ENCODE results near the gene CTAGE9.
"Not testable (repeated sequence)": the region's sequence is repeated elsewhere in the genome, so short reads cannot be mapped to it uniquely, and the experiment has no call there.

The CTAGE9 gene

DNA sequence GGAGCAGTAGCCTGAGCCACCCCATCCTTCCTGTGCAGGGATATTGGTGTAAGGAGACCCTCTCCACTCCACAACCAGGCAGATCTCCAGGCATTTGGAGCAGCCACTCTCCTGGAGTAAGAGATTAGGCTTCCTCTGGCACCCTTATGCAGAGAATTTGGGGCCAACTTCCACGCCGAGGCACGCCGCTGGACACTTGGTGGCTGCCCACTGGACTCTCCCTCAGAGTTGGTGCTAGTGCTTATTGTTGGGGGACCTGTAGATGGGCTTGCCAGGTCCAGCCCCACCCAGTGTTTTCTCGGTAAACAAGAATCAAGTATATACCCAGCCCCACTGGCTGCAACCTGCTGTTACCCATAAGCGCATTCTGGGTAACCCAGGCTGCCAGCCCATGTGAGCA lies 4.8 kb upstream of the CTAGE9 start:
- H3K4me3 ChIP-seq (ENCODE audit: control insufficient read depth in 1 of 7, extremely low read depth in 1 of 7, insufficient read depth in 4 of 7, low read depth in 2 of 7, low read length in 6 of 7); H3K36me3 ChIP-seq (ENCODE audit: control insufficient read depth in 4 of 4, insufficient read depth in 4 of 4, low read length in 3 of 4); H3K9me3 ChIP-seq (ENCODE audit: control extremely low read depth in 1 of 5, control insufficient read depth in 4 of 5, insufficient read depth in 2 of 5, low read depth in 1 of 5, low read length in 4 of 5); DNase-seq; POLR2A ChIA-PET; H3K4me1 ChIP-seq (ENCODE audit: control extremely low read depth in 1 of 4, control insufficient read depth in 4 of 4, insufficient read depth in 4 of 4, low read length in 3 of 4); CTCF ChIA-PET; H3K27me3 ChIP-seq (replicated peaks in 2 of 5; ENCODE audit: control insufficient read depth in 4 of 5, insufficient read depth in 5 of 5, low read length in 4 of 5); H3K27ac ChIP-seq (ENCODE audit: insufficient read depth in 1 of 2, low read depth in 1 of 2, low read length in 2 of 2, poor library complexity in 1 of 2, severe bottlenecking in 2 of 2): not testable (repeated sequence)
- WGBS (ENCODE audit: insufficient coverage): no CpG with 5 or more reads among the region's 6 CpGs

DNA sequence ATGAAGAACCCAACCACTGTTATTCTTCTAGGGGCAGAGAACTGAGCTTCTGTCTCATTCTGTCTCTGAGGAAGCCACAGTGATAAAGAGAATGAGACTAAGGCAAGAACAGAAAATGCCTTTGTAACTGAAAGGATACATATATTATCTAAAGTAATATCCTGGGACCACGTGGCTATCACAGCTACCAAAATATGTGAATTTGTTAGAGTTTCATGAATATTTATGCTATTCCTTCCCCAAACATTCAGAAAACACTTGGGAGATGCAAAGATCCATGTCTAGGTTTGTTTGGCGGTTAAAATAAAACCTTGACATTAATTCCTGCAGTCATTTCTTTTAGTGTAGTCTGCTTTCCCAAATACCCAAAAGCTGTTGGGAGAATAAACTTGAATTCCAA lies 6.9 kb downstream of the CTAGE9 start:
- H3K9me3 ChIP-seq (ENCODE audit: control extremely low read depth in 1 of 5, control insufficient read depth in 4 of 5, insufficient read depth in 2 of 5, low read depth in 1 of 5, low read length in 4 of 5); H3K4me3 ChIP-seq (ENCODE audit: control insufficient read depth in 1 of 7, extremely low read depth in 1 of 7, insufficient read depth in 4 of 7, low read depth in 2 of 7, low read length in 6 of 7); DNase-seq; H3K36me3 ChIP-seq (ENCODE audit: control insufficient read depth in 4 of 4, insufficient read depth in 4 of 4, low read length in 3 of 4); POLR2A ChIA-PET; H3K27me3 ChIP-seq (replicated peaks in 2 of 5; ENCODE audit: control insufficient read depth in 4 of 5, insufficient read depth in 5 of 5, low read length in 4 of 5); H3K4me1 ChIP-seq (ENCODE audit: control extremely low read depth in 1 of 4, control insufficient read depth in 4 of 4, insufficient read depth in 4 of 4, low read length in 3 of 4); H3K27ac ChIP-seq (ENCODE audit: insufficient read depth in 1 of 2, low read depth in 1 of 2, low read length in 2 of 2, poor library complexity in 1 of 2, severe bottlenecking in 2 of 2); CTCF ChIA-PET: not testable (repeated sequence)
- WGBS (ENCODE audit: insufficient coverage): no CpG with 5 or more reads among the region's 2 CpGs

DNA sequence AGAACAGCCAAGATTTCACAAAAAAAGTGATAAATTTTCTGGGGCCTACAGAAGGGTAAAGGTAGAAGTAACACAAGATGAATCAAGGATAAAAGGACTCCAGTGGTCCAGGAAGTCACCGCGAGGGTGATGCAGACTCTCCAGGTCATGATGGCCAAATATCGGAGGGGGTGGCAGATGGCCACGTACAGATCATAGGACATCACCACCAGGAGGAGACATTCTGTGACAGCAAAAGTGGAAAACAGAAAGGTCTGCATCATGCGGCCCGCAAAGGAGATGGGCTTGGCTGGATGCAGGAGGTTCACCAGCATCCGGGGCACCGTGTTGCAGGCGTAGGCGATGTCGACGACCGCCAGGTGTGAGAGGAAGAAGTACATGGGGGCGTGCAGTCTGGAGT lies 10.0 kb downstream of the CTAGE9 start:
- no CpG with 5 or more reads among the region's 14 CpGs for WGBS (ENCODE audit: insufficient coverage)
- POLR2A ChIA-PET; H3K9me3 ChIP-seq (ENCODE audit: control extremely low read depth in 1 of 5, control insufficient read depth in 4 of 5, insufficient read depth in 2 of 5, low read depth in 1 of 5, low read length in 4 of 5); CTCF ChIA-PET; H3K4me3 ChIP-seq (ENCODE audit: control insufficient read depth in 1 of 7, extremely low read depth in 1 of 7, insufficient read depth in 4 of 7, low read depth in 2 of 7, low read length in 6 of 7); H3K27ac ChIP-seq (ENCODE audit: insufficient read depth in 1 of 2, low read depth in 1 of 2, low read length in 2 of 2, poor library complexity in 1 of 2, severe bottlenecking in 2 of 2); H3K36me3 ChIP-seq (ENCODE audit: control insufficient read depth in 4 of 4, insufficient read depth in 4 of 4, low read length in 3 of 4); DNase-seq; H3K4me1 ChIP-seq (ENCODE audit: control extremely low read depth in 1 of 4, control insufficient read depth in 4 of 4, insufficient read depth in 4 of 4, low read length in 3 of 4): not testable (repeated sequence)
- peaks cover 0 to 10% (median 2%) of the 10 kb centered on the region in 5 experiments for H3K27me3 ChIP-seq (replicated peaks in 2 of 5; ENCODE audit: control insufficient read depth in 4 of 5, insufficient read depth in 5 of 5, low read length in 4 of 5)

DNA sequence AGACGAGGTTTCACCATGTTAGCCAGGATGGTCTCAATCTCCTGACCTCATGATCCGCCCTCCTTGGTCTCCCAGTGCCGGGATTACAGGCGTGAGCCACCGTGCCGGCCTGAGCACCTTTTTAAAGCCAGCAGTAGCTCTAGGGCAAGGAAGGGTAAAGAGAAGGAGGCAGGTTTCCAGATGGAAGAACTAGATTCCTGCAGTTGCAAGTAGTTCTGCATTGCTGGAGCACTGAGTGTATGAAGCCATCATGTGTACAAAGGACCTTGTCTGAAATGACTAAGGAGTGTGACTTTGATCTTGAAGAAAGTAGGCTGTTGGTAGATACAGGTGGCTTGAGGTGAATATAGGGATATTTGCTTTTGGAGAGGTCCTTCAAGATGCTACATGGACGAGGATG lies 13.9 kb downstream of the CTAGE9 start:
- H3K4me3 ChIP-seq (ENCODE audit: control insufficient read depth in 1 of 7, extremely low read depth in 1 of 7, insufficient read depth in 4 of 7, low read depth in 2 of 7, low read length in 6 of 7): no peak overlapping the region
- H3K9me3 ChIP-seq (ENCODE audit: control extremely low read depth in 1 of 5, control insufficient read depth in 4 of 5, insufficient read depth in 2 of 5, low read depth in 1 of 5, low read length in 4 of 5): no peaks in the 10 kb centered on the region
- H3K36me3 ChIP-seq (ENCODE audit: control insufficient read depth in 4 of 4, insufficient read depth in 4 of 4, low read length in 3 of 4): no peaks in the 10 kb centered on the region
- no peak overlapping the region for H3K27ac ChIP-seq (ENCODE audit: insufficient read depth in 1 of 2, low read depth in 1 of 2, low read length in 2 of 2, poor library complexity in 1 of 2, severe bottlenecking in 2 of 2)
- ChIA-PET CTCF (interaction anchor here (0.8 kb wide), 1 partner anchor 27 kb away, joined by 5 read pairs; no protein-coding TSS in a partner anchor), POLR2A (no interaction called here)
- DNase-seq: no peak
- no peaks in the 10 kb centered on the region for H3K4me1 ChIP-seq (ENCODE audit: control extremely low read depth in 1 of 4, control insufficient read depth in 4 of 4, insufficient read depth in 4 of 4, low read length in 3 of 4)
- 96% methylated on average over 7 of the region's 7 CpGs for WGBS (ENCODE audit: insufficient coverage)
- peaks cover 0 to 14% (median 2%) of the 10 kb centered on the region in 5 experiments for H3K27me3 ChIP-seq (replicated peaks in 2 of 5; ENCODE audit: control insufficient read depth in 4 of 5, insufficient read depth in 5 of 5, low read length in 4 of 5)

DNA sequence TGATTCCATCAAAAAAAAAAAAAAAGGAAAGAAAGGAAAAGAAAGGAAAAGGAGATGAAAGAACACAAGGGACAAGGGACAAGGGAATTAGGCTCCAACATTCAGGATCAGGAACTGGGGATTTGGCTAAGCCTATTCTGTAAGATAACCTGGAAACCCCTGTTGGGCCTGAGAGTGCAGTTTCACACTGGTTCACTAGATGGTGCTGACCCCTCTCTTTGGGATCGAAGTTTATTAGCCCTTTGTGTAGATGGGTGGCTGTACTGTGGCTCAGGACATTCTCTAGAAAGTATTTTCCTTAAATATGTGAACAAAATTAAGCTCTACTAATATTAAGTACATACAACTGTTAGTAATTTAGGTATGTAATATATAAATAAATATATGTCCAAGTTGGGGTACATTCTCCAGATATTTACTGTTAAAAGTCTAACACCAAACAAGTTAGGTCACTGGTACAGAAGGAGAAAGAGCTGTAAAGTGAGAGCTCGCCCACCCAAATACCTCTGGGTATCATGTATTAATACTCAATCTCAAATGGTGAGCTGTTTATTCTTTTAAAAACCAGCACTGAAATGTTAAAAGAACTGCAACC lies 15.9 kb downstream of the CTAGE9 start:
- ChIA-PET CTCF (interaction anchor here (0.6 to 2.2 kb wide), 14 partner anchors 20 to 604 kb away, joined by 3 to 7 read pairs (median 3); no protein-coding TSS in a partner anchor), POLR2A (no interaction called here)
- peaks cover 0 to 1% (median 0%) of the 10 kb centered on the region in 4 experiments for H3K4me1 ChIP-seq (ENCODE audit: control extremely low read depth in 1 of 4, control insufficient read depth in 4 of 4, insufficient read depth in 4 of 4, low read length in 3 of 4)
- peak; percentile 34 to 69 (median 57) for DNase-seq
- H3K27ac ChIP-seq (ENCODE audit: insufficient read depth in 1 of 2, low read depth in 1 of 2, low read length in 2 of 2, poor library complexity in 1 of 2, severe bottlenecking in 2 of 2): no peak overlapping the region
- H3K9me3 ChIP-seq (ENCODE audit: control extremely low read depth in 1 of 5, control insufficient read depth in 4 of 5, insufficient read depth in 2 of 5, low read depth in 1 of 5, low read length in 4 of 5): no peaks in the 10 kb centered on the region
- no peak overlapping the region for H3K4me3 ChIP-seq (ENCODE audit: control insufficient read depth in 1 of 7, extremely low read depth in 1 of 7, insufficient read depth in 4 of 7, low read depth in 2 of 7, low read length in 6 of 7)
- H3K27me3 ChIP-seq (replicated peaks in 2 of 5; ENCODE audit: control insufficient read depth in 4 of 5, insufficient read depth in 5 of 5, low read length in 4 of 5): peaks cover 0 to 14% (median 4%) of the 10 kb centered on the region in 5 experiments
- H3K36me3 ChIP-seq (ENCODE audit: control insufficient read depth in 4 of 4, insufficient read depth in 4 of 4, low read length in 3 of 4): no peaks in the 10 kb centered on the region
- WGBS (ENCODE audit: insufficient coverage): no CpG with 5 or more reads among the region's 2 CpGs

DNA sequence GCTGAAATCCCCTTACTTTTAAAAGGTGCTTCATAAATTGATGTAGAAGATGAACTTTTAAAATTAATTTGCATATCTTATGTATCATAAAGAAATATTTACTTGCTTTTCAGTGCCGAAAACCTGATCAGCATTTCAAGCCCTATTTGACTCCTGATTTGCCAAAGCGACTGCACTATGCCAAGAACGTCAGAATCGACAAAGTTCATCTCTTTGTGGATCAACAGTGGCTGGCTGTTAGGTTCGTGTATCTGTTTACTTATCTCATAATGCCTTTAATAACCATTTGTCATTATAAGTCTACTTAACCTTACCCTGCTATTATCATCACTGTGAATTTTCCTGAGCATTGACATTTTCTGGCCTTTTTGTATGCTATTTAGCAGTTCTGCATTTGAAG lies 17.4 kb downstream of the CTAGE9 start:
- POLR2A ChIA-PET: no interaction called here
- Histone ChIP-seq H3K4me3 (ENCODE audit: control insufficient read depth in 1 of 7, extremely low read depth in 1 of 7, insufficient read depth in 4 of 7, low read depth in 2 of 7, low read length in 6 of 7) (no peak overlapping the region), H3K36me3 (ENCODE audit: control insufficient read depth in 4 of 4, insufficient read depth in 4 of 4, low read length in 3 of 4) (no peaks in the 10 kb centered on the region), H3K27me3 (replicated peaks in 2 of 5; ENCODE audit: control insufficient read depth in 4 of 5, insufficient read depth in 5 of 5, low read length in 4 of 5) (peaks cover 0 to 14% (median 4%) of the 10 kb centered on the region in 5 experiments), H3K9me3 (ENCODE audit: control extremely low read depth in 1 of 5, control insufficient read depth in 4 of 5, insufficient read depth in 2 of 5, low read depth in 1 of 5, low read length in 4 of 5) (no peaks in the 10 kb centered on the region), H3K27ac (ENCODE audit: insufficient read depth in 1 of 2, low read depth in 1 of 2, low read length in 2 of 2, poor library complexity in 1 of 2, severe bottlenecking in 2 of 2) (no peak overlapping the region), H3K4me1 (ENCODE audit: control extremely low read depth in 1 of 4, control insufficient read depth in 4 of 4, insufficient read depth in 4 of 4, low read length in 3 of 4) (peaks cover 0 to 2% (median 0%) of the 10 kb centered on the region in 4 experiments)
- CTCF ChIA-PET: interaction anchor here (1.2 kb wide), 1 partner anchor 200 kb away, joined by 3 read pairs; no protein-coding TSS in a partner anchor
- DNase-seq: no peak
- WGBS (ENCODE audit: insufficient coverage): 100% methylated on average over 4 of the region's 5 CpGs

DNA sequence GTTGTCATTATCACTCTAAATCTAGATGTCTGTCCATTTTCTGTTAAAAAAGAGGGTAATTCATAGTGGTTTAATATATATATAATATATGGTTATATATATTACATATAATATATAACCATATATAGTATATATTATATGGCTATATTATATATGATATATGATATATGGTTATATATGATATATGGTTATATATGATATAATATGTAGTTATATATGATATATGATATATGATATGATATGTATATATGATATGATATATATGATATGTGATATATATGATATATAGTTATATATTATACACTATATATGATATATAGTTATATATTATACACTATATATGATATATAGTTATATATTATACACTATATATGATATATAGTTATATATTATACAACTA lies 18.2 kb downstream of the CTAGE9 start:
- Histone ChIP-seq H3K4me1 (ENCODE audit: control extremely low read depth in 1 of 4, control insufficient read depth in 4 of 4, insufficient read depth in 4 of 4, low read length in 3 of 4) (peaks cover 0 to 2% (median 0%) of the 10 kb centered on the region in 4 experiments), H3K9me3 (ENCODE audit: control extremely low read depth in 1 of 5, control insufficient read depth in 4 of 5, insufficient read depth in 2 of 5, low read depth in 1 of 5, low read length in 4 of 5) (no peaks in the 10 kb centered on the region), H3K27ac (ENCODE audit: insufficient read depth in 1 of 2, low read depth in 1 of 2, low read length in 2 of 2, poor library complexity in 1 of 2, severe bottlenecking in 2 of 2) (no peak overlapping the region), H3K27me3 (replicated peaks in 2 of 5; ENCODE audit: control insufficient read depth in 4 of 5, insufficient read depth in 5 of 5, low read length in 4 of 5) (peaks cover 0 to 13% (median 3%) of the 10 kb centered on the region in 5 experiments), H3K36me3 (ENCODE audit: control insufficient read depth in 4 of 4, insufficient read depth in 4 of 4, low read length in 3 of 4) (no peaks in the 10 kb centered on the region), H3K4me3 (ENCODE audit: control insufficient read depth in 1 of 7, extremely low read depth in 1 of 7, insufficient read depth in 4 of 7, low read depth in 2 of 7, low read length in 6 of 7) (no peak overlapping the region)
- DNase-seq: no peak
- ChIA-PET CTCF (interaction anchor here (1.2 kb wide), 1 partner anchor 200 kb away, joined by 3 read pairs; no protein-coding TSS in a partner anchor), POLR2A (no interaction called here)

Measured in common myeloid progenitor, CD34-positive (primary cell).